ENCODE results near the gene SARM1.

Gene SARM1

DNA sequence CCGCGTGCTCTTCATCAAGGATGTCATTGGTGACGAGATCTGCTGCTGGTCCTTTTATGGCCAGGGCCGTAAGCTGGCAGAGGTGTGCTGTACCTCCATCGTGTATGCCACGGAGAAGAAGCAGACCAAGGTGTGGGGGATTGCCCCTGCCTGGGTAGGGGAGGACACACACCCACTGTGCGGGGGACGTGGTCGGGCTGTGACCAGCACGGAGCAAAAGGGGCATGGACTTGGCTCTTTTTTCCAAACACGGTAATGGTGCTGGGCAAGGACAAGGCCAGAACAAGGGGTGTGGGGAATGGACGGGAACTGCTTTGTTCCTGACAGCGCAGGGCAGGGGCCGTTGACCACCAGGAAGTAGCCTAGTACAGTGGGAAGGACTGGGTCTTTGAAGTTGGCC, 29.2 kb upstream of the SARM1 start:
- FAIRE-seq, result no peak

- no peak for FAIRE-seq
Observed at GRCh38 chr17:28343491-28343932, 28.0 kb upstream of the SARM1 start.

- no peak for FAIRE-seq
Observed at GRCh38 chr17:28344011-28344410, 27.5 kb upstream of the SARM1 start.

DNA sequence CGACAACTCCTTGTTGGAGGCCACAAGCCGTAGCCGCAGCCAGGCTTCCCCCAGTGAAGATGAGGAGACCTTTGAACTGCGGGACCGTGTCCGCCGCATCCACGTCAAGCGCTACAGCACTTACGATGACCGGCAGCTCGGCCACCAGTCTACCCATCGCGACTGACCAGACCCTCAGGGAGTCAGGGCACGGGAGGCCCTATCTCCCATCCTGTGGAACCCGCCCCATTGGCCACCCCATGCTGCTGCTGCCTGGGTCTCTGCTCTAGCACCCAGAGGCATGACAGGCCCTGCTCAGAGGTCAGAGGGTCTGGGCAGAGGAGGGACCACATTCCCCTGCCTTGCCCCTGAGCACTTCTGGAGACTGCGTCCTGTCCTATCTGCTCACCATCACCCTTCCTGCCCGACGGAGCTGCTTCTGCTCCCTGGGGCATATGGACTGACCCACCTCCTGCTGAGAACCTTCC, 27.0 kb upstream of the SARM1 start:
- FAIRE-seq, result no peak

DNA sequence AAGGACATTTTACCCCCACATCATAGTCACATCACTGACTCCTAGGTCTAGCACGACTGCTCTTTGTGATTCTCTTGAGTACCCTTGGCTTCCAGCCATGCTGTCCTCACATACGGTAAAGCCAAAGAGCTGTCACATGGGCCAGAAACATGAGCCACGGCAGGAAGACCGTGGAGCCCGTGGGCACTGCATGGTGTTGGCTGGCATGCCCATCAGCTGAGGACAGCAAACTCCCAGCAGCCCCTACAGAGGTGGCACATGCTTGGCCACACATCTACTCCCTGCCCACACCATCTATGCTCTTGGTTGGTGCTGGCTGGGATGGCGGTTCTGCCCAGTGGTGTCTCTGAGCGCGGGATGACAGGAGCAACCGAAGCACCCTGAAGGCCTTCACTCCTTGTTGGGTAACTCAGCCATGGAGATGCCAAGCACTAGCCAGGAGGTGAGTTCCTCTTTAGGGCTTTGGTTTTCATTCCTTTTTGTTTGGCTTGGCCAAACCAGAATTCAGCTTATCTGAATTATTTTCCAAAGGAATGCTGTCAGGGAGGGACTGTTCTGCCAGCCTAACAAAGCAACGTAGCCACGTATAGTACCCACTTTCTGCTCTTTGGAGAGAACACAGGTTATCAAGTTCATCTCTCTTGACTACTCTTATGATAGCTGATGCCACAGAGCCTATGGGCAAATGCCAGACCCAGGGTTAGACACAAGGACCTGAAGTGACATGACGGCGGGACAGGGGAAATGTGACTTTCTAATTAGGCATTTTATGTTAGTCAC, 25.9 kb upstream of the SARM1 start:
- no peak for FAIRE-seq

- no peak for FAIRE-seq
Observed at GRCh38 chr17:28346199-28346580, 25.3 kb upstream of the SARM1 start.

DNA sequence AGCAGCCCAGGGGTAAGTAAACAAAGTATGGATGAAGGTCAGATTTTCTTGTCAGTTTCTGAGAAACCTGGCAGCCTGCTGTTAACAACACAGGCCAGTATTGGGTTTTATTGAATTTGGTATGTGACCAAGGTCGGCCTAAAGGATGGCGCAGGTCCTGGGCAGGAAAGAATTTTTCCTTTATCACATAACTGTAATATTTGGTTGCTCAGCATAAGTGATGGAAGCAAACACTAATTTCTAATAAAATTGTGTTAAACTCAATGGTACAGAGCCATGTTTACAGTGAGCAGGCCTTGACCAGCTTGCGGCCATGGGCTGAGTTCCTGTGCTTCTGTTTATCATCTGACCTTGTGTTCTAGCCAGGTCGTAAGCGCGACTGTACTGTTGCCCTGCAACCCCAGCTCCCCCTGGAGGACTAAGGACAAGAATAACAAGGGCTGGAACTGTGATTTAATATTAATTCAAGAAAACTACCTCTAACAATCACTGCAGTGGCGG, 24.7 kb upstream of the SARM1 start:
- no peak for FAIRE-seq

GRCh38 chr17:28347261-28347891, 24.1 kb upstream of the SARM1 start:
- FAIRE-seq, result no peak

GRCh38 chr17:28348979-28349378, 22.5 kb upstream of the SARM1 start:
- FAIRE-seq, result no peak

DNA sequence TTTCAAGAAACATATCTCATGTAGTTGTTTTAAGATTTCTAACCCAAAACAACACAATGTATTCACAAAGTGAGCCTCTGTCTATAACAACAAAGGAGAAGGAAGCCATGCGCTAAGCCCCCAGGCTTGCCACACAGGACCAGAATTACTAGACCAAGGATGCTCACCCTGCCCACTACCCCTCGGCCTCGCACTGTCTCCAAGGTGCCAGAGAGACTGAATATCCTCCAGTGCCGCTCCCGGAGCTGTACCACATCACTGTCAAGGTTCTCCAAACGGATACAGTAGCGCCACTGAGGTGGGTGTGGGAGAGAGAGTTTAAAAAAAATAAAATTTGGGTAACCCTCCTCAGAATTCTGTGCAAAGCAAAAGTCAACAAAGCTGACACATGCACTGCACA, 21.2 kb upstream of the SARM1 start:
- no peak for FAIRE-seq

- no peak for FAIRE-seq
Observed at GRCh38 chr17:28357061-28357900, 14.2 kb upstream of the SARM1 start, which contains the start of gene POLDIP2. Gene POLDIP2, minus strand, starts transcription at chr17:28357527. Its CDS starts 79 bp downstream, at chr17:28357448.

- FAIRE-seq, result no peak
Observed at GRCh38 chr17:28357901-28358197, 13.6 kb upstream of the SARM1 start.

DNA sequence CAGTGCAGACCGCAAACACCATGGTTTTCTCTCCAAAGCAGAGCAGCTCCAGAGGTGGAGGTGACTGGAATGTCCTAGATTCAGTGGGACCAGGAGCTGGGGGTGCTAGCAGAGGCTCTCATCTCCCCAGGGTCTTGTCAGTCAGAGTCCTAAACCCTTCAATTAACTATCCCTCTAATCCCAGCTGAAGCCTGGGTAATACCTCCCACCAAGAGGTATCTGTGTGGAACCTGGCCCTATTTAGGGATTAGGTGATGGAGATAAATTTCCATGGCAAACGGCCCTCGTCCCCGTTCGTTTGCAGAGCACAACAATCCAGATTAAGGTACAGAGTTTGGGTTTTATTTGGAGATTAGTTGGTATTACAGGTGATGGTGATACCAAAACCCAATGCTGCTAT, 8.3 kb upstream of the SARM1 start:
- no peak for FAIRE-seq

DNA sequence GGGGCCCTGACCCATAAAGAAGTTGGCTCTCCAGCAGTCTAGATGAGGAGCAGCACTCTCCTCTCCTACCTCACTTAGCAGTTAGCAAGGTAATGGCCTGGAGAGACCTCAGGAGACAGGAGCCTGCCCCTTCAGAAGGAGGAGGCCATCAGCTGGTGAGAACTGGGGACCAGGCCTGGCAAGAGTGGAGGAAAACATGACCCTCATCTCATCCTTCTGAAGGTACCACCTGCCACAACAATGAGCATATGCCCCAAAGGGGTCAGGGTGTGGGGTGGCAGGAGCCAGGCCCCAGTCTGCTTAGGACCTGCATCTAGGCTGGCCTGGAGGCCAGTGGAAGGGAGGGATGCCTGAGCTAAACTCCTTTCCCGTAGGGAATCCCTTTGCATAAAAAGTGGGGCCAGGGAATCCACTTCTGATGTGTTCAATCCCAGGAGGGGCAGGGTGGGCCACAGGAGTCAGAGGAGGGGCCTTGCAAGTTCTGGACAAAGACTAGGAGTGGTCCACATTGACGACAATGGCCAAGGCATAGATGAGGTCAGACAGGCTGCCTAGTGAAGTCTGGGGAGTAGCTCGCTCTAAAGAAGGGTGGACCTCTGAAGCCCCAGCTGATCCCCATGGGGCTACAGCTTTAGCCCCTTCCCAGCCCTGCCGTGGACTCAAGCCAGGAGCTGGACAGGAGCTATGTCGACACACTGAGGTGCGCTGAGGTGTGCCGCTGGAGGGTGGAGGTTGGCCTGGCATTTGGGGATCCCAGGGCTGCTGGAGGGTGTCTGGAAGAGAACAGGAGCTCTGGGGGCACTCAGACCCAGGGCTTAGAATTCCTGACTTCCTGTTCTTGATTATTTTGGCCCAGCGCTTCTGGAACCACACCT, 7.5 kb upstream of the SARM1 start:
- no peak for FAIRE-seq

DNA sequence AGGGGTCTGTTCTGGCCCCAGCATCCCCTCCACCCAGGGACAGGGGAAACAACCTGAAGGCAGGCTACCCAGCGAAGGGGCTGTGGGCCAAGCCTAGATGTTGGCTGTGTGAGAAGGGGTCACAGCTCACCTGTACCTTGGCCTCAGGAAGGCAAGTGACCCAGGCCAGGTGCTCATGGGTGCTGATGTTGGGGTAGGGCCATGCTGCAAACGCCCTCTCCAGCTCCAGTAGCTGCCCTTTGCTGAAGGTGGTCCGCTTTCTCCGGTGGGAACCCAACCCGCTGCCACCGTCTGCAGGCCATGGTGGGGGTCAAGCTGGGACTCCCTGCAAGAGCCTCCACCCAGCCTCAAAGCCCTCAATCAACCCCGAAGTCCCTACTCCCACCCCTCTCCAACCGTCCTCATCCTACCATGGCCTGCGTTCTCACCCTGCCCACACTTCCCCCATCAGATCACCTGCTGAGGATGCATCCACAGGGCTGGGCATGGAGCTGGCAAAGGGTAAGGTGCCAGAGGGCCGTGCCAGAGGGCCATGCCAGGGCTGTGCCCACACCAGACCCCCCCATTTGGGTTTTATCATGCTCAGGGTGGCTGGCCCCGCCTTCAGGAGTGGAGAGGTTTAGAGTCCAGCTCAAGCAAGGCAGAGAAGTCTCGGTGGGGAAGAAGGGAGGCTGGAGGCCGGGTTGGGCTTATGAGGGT, 6.7 kb upstream of the SARM1 start, which contains the start of gene SEBOX:
TSS of gene SEBOX (minus strand) at position 535 of the 699 bp plus-strand sequence. CDS start at position 487, 48 bp downstream.
- FAIRE-seq, result no peak

- no peak for FAIRE-seq
Observed at GRCh38 chr17:28365487-28365886, 6.0 kb upstream of the SARM1 start.

GRCh38 chr17:28366605-28367004, 4.9 kb upstream of the SARM1 start:
- no peak for FAIRE-seq

DNA sequence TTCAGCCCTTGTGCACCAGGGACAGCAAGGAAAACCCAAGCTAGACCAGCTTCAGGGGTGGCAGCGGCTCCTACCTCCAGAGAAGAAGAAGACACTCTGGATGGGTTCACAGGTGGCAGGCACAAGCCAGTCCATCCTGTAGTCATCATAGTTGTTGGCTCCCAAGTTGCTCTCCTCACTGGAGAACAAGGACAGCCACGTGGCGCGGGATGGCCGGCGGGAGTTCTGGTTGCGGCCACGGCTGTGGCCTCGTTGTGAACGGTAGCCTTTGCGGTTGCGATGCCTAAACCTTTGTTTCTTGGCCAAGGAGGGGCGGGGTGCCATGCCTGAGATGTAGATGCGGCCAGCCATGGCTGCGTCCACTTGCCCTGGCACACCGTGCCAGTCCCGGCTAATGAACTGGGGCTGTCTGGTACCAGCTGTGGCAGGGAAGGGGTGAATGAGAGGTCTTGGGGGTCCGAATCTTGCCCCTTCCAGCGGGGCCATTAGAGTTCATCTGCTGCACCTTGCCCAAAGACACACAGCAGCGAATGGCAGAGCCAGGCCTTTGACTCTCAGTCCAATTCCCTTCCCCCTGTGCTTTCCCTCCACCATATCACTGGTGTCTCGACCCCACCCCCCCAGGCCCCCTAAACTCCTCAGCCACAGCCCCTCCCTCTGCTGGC, 3.7 kb upstream of the SARM1 start:
- no peak for FAIRE-seq

DNA sequence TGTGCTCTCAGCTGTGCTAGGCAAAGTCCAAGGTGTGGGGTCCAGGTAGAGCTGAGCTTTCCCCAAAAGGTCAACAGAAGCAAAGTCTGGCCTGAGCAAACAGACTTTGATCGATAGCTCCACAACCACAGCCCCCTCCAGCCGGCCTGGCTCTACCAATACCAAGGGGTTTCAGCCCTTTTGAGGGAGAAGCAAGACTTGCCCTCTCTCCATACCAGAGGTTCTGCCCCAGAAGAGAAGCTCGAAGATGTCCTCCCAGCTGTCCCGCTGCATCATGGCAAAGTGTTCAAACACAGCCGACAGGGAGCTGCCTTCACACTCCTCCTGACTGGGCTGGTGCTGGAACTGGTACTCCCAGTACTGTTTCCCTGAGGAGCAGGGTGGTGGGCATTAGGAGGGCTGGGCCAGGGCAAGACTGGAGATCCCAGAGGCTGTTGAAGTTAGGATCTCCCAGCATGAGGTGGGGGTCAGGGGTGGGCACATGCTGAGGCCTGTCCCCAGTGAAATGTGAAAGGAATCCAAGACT, 3.1 kb upstream of the SARM1 start:
- FAIRE-seq, result no peak

DNA sequence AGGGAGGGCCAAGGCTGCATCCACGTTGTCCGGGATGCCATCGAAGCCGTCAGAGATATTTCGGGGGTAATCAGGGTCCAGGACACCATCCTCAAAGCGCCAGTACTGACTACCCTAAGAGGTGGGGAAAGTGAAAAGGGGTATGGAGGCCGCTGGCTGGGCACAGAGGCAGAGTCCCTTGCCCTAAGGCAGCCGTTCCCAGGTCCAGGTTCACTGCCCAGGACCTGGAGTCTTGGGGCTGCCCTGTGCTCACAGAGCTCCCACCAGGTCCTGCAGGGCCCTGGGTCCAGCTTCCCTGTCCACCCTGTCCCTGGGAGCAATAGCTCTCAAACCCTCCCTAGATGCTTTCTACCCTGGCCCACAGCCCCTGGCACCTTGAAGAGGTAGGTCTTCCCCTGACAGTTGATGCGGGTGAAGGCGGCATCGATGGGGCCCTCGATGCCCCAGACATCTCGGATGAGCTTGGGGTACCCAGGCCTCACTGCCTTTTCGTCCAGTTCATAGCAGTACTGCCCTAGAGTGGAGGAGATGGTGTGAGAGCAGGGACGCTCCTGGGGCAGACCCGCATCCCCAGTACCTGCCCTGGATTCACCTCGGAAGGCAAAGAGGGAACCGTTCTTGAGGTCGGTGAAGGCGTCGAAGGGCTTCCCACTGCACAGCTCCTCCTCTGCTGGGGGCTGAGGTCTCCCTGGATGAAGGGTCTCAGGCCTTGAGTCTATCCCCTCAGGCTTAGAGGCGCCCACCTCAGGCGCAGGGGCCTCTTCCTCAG, 2.4 kb upstream of the SARM1 start:
- no peak for FAIRE-seq
